ENCODE data around the gene UHRF1. TPM values are rescaled to one million over a fixed set of nuclear protein-coding genes. Genes with fewer than 3 reads are reported as not detected.

The UHRF1 gene
- 1 to 10 TPM in 2 of 4 donors, under 1 TPM in 2; 0.57 to 1.3 (median 1.0) TPM for total RNA-seq

- TF ChIP-seq, protein P1, sequence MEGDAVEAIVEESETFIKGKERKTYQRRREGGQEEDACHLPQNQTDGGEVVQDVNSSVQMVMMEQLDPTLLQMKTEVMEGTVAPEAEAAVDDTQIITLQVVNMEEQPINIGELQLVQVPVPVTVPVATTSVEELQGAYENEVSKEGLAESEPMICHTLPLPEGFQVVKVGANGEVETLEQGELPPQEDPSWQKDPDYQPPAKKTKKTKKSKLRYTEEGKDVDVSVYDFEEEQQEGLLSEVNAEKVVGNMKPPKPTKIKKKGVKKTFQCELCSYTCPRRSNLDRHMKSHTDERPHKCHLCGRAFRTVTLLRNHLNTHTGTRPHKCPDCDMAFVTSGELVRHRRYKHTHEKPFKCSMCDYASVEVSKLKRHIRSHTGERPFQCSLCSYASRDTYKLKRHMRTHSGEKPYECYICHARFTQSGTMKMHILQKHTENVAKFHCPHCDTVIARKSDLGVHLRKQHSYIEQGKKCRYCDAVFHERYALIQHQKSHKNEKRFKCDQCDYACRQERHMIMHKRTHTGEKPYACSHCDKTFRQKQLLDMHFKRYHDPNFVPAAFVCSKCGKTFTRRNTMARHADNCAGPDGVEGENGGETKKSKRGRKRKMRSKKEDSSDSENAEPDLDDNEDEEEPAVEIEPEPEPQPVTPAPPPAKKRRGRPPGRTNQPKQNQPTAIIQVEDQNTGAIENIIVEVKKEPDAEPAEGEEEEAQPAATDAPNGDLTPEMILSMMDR (IDR thresholded peaks at IDR 0.05; ENCODE audit: low read depth): no peak
Observed at GRCh38 chr19:4909156-4909896, at the start of gene UHRF1. Gene UHRF1, plus strand, starts transcription at chr19:4909501. Its CDS starts 1,385 bp downstream, at chr19:4910886.

DNA sequence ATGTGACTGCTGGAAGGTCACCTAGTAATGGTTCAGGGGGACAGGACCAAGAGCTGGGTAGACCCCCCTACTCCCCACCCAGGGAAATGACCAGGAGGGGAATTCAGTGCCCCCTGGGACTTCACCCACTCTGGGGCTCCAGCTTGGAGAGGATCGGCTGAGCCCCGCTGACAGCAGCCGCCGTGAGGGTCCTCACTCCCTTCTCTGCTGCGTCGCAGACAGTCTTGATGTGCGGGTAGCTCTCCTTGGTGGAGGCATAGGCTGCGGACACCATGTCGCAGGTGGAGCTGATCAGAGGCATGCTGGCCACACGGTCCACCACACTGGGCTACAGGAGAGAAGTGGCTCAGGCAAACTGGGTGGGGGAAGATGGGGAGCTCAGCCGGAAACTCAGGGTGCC is 49.6 kb upstream of the UHRF1 start:
- TF ChIP-seq, protein P1 (IDR thresholded peaks at IDR 0.05; ENCODE audit: low read depth): no peak

GRCh38 chr19:4861147-4861546 is 48.2 kb upstream of the UHRF1 start:
- TF ChIP-seq, protein P1 (IDR thresholded peaks at IDR 0.05; ENCODE audit: low read depth): no peak

DNA sequence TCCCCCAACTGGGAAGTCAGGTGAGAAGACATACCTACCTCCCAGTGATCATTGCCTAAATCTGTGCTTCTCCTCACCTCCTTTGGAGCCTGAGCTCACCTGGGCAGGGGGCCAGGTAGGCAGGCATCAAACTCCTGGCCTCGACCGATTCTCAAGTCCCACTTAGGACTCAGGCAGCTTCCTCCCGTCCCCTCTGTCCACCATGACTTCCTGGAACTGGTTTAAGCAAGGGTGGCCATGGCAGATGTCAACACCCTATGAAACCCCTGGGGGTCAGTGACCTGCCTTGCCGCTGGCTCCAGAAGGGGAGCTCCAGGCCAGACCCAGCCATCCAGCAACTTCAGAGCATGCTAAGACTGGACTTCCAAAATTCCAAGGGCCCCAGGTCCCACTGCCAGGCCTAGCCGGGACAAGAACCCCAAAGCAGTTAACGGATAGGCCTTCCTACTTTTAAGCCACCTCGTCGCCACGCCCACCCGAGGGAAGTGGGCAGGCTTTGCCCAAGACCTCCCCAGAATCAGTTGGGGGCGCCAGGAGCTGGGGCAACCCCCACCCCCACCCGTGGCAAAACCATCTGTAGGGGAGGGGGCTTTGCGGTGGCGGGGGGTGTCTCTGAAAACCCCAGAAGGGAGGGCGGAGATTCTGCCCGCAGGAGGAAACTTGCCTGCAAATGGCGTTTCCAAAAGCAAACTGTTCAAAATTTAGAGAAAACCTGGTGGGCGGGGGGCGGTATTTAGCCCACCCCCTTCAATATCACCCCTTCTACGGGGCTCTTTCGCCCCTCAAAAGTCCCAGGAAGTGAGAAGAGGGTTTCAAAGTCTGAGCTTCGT is 42.5 kb upstream of the UHRF1 start:
- TF ChIP-seq, protein P1 (IDR thresholded peaks at IDR 0.05; ENCODE audit: low read depth): no peak

GRCh38 chr19:4867534-4868285 is 41.6 kb upstream of the UHRF1 start, which contains the start of gene PLIN3:
Gene PLIN3, minus strand, starts transcription at chr19:4867667. Its CDS starts 6,273 bp downstream, at chr19:4861394.
- TF ChIP-seq, protein P1 (IDR thresholded peaks at IDR 0.05; ENCODE audit: low read depth): no peak

GRCh38 chr19:4868286-4868834 is 40.9 kb upstream of the UHRF1 start:
- TF ChIP-seq, protein P1 (IDR thresholded peaks at IDR 0.05; ENCODE audit: low read depth): no peak
